Renal cortex interstitium (tissue), 11 donors: ENCODE data around the gene MCTP1. TPM values are rescaled to one million over a fixed set of nuclear protein-coding genes. Genes with fewer than 3 reads are reported as not detected.
A peak's percentile ranks its signal among the peaks of the same experiment; 100 is the strongest.

Source experiments
- DNase-seq, 11 donors: peaks; one replicate each; pipeline ENCODE4 v3.0.0-alpha.2; 2013; ENCODE audit warnings: low read depth in 9 of 11, low spot score in 4 of 11; ENCODE audit errors: extremely low read depth in 1 of 11
- polyA plus RNA-seq, 3 donors: library from polyadenylated mRNA; unstranded; fragments of 120-200 nt; gene quantifications; one replicate each; pipeline ENCODE4 v1.2.1, GENCODE V29; 2013; ENCODE audit not compliant: insufficient read length in 3 of 3

The MCTP1 gene
- polyA plus RNA-seq, 3 donors, result 4.3 to 7.1 (median 6.2) TPM

- DNase-seq, result no peak
Measured at GRCh38 chr5:95060098-95060497, 224.8 kb downstream of the MCTP1 start.

- no peak for DNase-seq
Measured at GRCh38 chr5:95059636-95060035, 225.3 kb downstream of the MCTP1 start.

GRCh38 chr5:95057615-95058014 is 227.3 kb downstream of the MCTP1 start:
- DNase-seq, result no peak

GRCh38 chr5:95053253-95053652 is 231.6 kb downstream of the MCTP1 start:
- DNase-seq, result no peak

GRCh38 chr5:95050708-95051107 is 234.2 kb downstream of the MCTP1 start:
- no peak for DNase-seq

- no peak for DNase-seq
Measured at GRCh38 chr5:95048628-95049027, 236.3 kb downstream of the MCTP1 start.

- no peak for DNase-seq
Measured at GRCh38 chr5:95045181-95045965, 239.5 kb downstream of the MCTP1 start.

- DNase-seq, result no peak
Measured at GRCh38 chr5:95044096-95044495, 240.8 kb downstream of the MCTP1 start.

GRCh38 chr5:95043648-95044047 is 241.2 kb downstream of the MCTP1 start:
- no peak for DNase-seq

- DNase-seq, result no peak
Measured at GRCh38 chr5:95043234-95043633, 241.7 kb downstream of the MCTP1 start.

GRCh38 chr5:95042037-95042436 is 242.9 kb downstream of the MCTP1 start:
- peak in 1 of 11 donors; percentile 15 for DNase-seq

- DNase-seq, result no peak
Measured at GRCh38 chr5:95035891-95036685, 248.8 kb downstream of the MCTP1 start.

- DNase-seq, result no peak
Measured at GRCh38 chr5:95032801-95033200, 252.1 kb downstream of the MCTP1 start.

- DNase-seq, result no peak
Measured at GRCh38 chr5:95029569-95030366, 255.1 kb downstream of the MCTP1 start.

- no peak for DNase-seq
Measured at GRCh38 chr5:95027775-95028174, 257.1 kb downstream of the MCTP1 start.

- no peak for DNase-seq
Measured at GRCh38 chr5:95027151-95027721, 257.7 kb downstream of the MCTP1 start.

- DNase-seq, result no peak
Measured at GRCh38 chr5:95026718-95027117, 258.2 kb downstream of the MCTP1 start.

GRCh38 chr5:95022967-95023695 is 261.8 kb downstream of the MCTP1 start:
- DNase-seq, result no peak

- DNase-seq, result no peak
Measured at GRCh38 chr5:95020345-95020744, 264.5 kb downstream of the MCTP1 start.
